Rectal smooth muscle tissue (tissue), 1 donor: ENCODE results near the gene TSPOAP1.
"Not testable (repeated sequence)": the region's sequence is repeated elsewhere in the genome, so short reads cannot be mapped to it uniquely, and the experiment has no call there.

Experiments
- H3K27ac ChIP-seq: one replicate; pipeline ENCODE4 v1.7.0; 2013; ENCODE audit warnings: low read depth, low read length, inconsistent platforms
- H3K27me3 ChIP-seq: one replicate; pipeline ENCODE4 v1.7.0; 2013; ENCODE audit warnings: low read length; ENCODE audit not compliant: control insufficient read depth, insufficient read depth
- H3K36me3 ChIP-seq: one replicate; pipeline ENCODE4 v1.7.0; 2013; ENCODE audit warnings: low read length; ENCODE audit not compliant: control insufficient read depth, insufficient read depth
- H3K4me1 ChIP-seq: one replicate; pipeline ENCODE4 v1.7.0; 2013; ENCODE audit warnings: low read length; ENCODE audit not compliant: control insufficient read depth, insufficient read depth
- H3K4me3 ChIP-seq: one replicate; pipeline ENCODE4 v1.7.0; 2013; ENCODE audit warnings: low read length
- H3K9ac ChIP-seq: one replicate; pipeline ENCODE4 v1.7.0; 2013; ENCODE audit warnings: low read length

TSPOAP1 gene

DNA sequence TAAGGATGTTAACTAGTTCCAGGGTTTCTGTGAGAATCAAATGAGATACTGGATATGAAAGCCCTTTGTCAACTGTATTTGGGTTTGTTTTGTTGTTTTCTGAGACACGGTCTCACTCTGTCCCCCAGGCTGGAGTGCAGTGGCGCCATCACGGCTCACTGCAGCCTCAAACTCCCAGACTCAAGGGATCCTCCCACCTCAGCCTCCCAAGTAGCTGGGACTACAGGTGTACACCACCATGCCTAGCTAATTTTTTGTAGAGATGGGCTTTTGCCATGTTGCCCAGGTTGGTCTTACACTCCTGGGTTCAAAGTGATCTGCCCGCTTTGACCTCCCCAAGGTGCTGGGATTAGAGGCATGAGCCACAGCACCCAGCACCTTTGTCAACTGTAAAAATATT, 14.5 kb upstream of the TSPOAP1 start:
- no peaks in the 10 kb centered on the region for H3K27me3 ChIP-seq
- peaks cover 23% of the 10 kb centered on the region for H3K36me3 ChIP-seq
- no peak overlapping the region for H3K9ac ChIP-seq
- H3K4me3 ChIP-seq = no peak overlapping the region
- no peak overlapping the region for H3K27ac ChIP-seq
- peaks cover 5% of the 10 kb centered on the region for H3K4me1 ChIP-seq

DNA sequence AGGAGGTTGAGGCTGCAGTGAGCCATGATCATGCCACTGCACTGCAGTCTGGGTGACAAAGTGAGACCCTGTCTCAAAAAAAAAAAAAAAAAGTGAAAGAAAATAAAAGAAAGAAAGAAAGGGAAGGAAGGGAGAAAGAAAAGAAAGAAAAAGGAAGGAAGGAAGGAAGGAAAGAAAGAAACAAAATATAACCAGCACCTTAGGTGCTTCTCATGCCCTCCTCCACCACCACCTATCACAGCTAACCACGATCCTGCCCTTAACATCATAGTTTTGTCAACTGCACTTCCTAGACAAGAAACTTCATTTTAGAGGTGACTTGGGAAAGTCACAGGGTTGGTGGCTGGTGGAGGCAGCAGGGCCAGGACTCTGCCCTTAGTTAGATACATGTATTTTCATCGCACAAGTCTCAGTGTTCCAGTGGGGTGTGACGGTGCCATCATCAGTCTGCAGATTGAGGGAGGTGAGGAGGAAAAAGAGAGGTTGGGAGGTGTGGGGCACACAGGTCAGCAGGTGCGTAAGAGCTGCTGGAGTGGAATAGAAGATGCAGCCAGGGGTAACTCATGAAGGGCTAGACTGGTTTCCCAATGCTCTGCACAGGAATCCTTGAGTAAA, 13.4 kb upstream of the TSPOAP1 start:
- Histone ChIP-seq H3K27me3 (no peaks in the 10 kb centered on the region), H3K4me3 (no peak overlapping the region), H3K36me3 (peaks cover 11% of the 10 kb centered on the region), H3K9ac (no peak overlapping the region), H3K4me1 (peaks cover 12% of the 10 kb centered on the region), H3K27ac (no peak overlapping the region)

DNA sequence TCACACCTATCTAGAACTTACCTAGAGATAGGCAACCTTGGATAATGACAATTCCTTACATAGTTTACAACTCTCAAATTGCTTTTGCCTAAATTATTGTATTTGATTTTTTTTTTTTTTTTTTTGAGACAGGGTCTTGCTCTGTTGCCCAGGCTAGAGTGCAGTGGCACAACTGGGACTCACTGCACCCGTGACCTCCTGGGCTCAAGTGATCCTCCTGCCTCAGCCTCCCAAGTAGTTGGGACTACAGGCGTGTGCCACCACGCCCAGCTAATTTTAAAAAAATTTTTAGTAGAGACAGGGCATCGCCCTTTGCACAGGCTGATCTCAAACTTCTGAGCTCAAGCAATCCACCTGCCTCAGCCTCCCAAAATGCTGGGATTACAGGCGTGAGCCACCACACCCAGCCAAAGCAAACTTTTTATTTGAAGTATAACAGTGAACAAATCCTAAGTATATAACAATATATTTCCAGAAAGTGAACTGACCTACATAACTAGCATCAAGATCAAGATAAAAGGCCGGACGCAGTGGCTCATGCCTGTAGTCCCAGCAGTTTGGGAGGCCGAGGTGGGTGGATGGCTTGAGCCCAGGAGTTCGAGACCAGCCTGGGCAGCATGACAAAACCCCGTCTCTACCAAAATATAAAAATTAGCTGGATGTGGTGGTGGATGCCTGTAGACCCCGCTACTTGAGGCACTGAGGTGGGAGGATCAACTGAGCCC, 12.7 kb upstream of the TSPOAP1 start:
- H3K36me3 ChIP-seq, H3K27ac ChIP-seq, H3K27me3 ChIP-seq, H3K4me3 ChIP-seq, H3K9ac ChIP-seq: not testable (repeated sequence)
- H3K4me1 ChIP-seq = peaks cover 15% of the 10 kb centered on the region

DNA sequence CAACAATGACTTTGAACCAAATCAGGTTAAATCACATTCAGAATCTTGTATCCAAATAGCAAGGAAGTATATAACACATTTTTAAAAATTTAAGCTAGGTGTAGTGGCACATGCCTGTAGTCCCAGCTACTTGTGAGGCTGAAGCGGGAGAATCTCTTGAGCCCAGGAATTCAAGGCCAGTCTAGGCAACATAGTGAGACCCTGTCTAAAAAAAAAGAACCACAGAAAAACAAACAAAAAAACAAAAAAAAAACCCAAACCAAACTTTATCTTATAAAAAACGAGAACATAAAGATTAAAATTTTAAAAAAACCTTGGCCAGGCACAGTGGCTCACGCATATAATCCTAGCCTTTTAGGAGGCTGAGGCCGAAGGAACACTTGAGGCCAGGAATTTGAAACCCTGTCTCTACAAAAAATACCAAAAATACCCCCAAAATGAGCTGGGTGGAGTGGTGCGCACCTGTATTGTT, 11.8 kb upstream of the TSPOAP1 start:
- no peaks in the 10 kb centered on the region for H3K27me3 ChIP-seq
- peaks cover 3% of the 10 kb centered on the region for H3K36me3 ChIP-seq
- H3K9ac ChIP-seq = no peak overlapping the region
- no peak overlapping the region for H3K4me3 ChIP-seq
- H3K27ac ChIP-seq = no peak overlapping the region
- peaks cover 15% of the 10 kb centered on the region for H3K4me1 ChIP-seq

DNA sequence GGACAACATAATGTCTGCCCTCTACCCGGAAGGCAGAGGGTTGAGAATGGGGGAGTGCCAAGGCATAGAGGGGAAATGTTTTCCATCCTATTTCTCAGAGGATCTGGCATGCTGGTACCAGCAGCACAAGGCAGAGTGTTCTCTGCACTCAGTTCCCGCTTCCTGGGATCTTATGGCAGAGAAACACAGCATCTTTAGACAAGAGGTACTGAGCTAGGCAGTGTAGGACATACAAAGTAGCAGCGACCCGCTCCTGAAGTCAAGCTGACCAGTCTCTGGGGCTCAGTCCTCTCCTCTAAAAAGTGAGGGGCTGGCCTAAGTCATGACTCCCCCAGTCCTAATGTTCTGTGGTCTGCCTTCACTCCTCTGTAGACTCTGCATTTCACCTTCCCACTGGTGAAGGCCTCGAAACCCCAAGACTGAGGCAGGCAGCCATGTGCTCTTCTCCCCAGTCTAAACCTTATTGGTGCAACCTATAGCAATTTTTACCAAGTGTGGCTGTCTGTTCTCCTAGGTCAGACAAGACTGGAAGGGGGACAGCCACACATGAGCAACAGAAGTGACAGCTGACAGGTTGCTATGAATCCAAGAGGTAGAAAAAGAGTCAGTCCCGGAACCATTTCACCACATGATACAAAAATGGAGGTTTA, 11.3 kb upstream of the TSPOAP1 start:
- Histone ChIP-seq H3K36me3 (no peaks in the 10 kb centered on the region), H3K27me3 (no peaks in the 10 kb centered on the region), H3K9ac (no peak overlapping the region), H3K27ac (no peak overlapping the region), H3K4me1 (peaks cover 15% of the 10 kb centered on the region), H3K4me3 (peak overlapping the region; percentile 49)

DNA sequence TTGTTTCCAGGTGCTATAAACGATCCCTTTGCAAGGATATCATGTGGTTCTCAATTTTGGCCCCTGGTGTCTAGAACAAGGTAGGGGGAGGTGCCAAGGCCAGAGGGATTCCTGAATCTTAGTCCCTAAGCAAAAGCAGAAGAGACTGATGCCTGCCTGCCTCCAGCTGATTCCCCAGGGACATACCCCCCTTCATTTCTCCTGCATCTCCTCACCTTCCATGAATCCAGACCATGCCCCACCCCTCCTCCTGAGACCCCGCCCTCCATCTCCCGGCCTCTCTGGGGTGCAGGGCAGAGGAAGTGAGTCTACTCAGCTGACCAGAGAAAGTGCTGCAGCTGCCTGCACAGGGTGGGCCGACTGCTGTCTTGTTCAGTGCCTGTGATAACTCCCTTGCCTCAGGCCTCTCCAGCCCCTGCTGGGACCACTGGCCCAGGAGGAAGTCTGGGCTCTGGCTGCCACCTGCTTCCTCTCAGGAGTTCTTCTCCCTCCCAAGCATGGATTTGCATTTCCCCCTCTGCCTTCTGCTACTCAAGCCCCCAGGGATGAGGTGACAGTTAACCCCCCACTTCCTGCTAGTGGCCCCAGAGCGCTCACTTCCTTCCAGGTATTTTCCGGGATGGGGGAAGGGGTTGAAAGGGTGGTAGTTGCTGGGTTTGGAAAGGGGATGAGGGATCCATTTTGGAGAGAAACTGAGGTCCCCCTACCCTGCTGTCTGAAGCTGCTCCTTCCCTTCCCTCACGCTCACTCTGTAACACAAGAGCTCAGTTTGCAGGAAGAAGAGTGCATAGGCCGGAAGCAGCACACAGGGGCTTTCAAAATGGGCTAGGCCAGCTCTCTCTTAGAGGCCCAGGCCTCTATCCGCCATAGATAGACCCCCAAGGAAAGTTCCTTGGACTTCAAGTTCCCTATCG, 10.5 kb upstream of the TSPOAP1 start:
- H3K9ac ChIP-seq = no peak overlapping the region
- peaks cover 15% of the 10 kb centered on the region for H3K4me1 ChIP-seq
- no peaks in the 10 kb centered on the region for H3K27me3 ChIP-seq
- H3K36me3 ChIP-seq = no peaks in the 10 kb centered on the region
- H3K4me3 ChIP-seq = peak overlapping the region; percentile 49
- peak overlapping the region; percentile 85 for H3K27ac ChIP-seq

DNA sequence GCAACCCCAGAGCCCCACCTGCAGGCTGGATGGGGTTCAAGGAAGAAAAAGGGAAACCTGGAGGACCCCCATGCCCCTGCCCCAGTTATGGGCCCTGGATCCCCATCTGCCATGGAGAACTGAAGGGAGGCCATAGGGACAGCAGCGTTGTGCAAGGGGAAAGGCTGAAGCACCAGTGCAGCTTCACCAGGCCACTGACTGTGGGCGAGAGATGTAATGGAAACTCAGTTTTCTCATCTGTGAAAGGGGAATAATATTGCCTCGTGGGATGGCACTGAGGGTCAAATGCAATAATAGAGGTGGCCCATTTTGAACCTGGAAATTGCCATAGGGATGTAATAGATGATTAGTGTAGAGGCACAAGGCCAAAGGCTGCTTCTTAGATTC, 9.9 kb upstream of the TSPOAP1 start:
- no peaks in the 10 kb centered on the region for H3K27me3 ChIP-seq
- no peaks in the 10 kb centered on the region for H3K36me3 ChIP-seq
- no peak overlapping the region for H3K9ac ChIP-seq
- H3K4me1 ChIP-seq = peaks cover 15% of the 10 kb centered on the region
- H3K27ac ChIP-seq = peak overlapping the region; percentile 85
- H3K4me3 ChIP-seq = peak overlapping the region; percentile 49

DNA sequence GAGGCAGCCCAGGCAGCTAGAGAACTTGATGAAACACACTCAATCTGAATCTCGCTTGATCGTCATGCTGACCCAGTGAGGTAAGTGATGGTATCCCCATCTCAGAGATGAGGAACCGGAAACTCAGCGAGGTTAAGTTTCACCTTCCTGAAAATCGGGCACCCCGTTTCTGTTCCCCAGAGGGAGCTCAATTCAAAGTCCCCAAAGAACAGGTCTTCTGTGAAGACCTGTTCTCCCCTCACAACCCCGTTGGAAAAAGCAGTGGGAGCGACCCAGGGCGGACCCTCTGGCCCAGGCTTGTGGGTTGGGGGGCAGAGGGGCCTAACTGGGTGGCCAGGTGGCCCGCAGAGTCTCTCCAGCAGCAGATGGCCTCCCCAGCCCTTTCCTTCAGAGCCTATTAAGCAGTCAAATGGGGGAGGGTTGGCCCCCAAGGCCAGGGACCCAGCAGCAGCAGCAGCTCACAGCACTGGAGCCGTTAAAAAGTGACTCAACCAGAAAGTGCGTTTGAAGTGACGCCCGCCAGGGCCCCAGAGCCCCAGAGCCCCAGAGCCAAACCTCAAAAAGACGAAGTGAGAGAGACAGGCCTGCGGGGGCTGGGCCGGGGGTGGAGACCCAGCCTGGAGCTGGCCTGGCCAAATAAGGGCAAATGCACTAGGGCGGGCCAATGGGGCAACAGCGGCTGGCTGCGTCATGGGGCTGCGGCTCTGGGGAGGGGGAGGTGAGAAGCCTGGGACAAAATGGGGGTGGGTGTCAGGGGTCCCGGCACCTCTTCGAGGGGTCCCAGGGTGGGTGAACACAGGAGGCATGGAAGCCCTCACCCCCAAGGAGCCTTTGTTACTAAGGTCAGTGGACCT, 9.2 kb upstream of the TSPOAP1 start:
- Histone ChIP-seq H3K27ac (peak overlapping the region; percentile 85), H3K27me3 (no peaks in the 10 kb centered on the region), H3K4me3 (peak overlapping the region; percentile 49), H3K4me1 (peaks cover 15% of the 10 kb centered on the region), H3K36me3 (no peaks in the 10 kb centered on the region), H3K9ac (peak overlapping the region; percentile 36)

DNA sequence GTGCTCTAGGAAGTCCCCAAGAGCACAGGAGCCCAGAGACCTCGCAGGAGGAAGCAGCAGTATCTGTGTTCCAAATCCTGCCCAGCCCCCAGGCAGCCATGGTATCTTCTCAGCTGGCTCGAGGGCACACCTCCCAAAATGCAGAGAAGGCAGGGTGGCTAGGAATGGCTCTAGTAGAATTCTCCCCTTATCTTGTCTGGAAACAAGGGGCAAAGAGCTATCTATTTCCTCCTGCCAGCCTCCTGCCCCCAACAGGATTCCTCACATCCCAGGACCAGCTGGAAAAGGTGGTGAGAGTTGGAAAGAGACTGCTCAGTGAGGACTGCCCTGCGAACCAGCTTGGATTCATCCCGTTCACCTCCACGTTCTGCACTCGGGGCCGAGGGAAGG, 8.6 kb upstream of the TSPOAP1 start:
- Histone ChIP-seq H3K9ac (peak overlapping the region; percentile 36), H3K27me3 (no peaks in the 10 kb centered on the region), H3K4me1 (peaks cover 15% of the 10 kb centered on the region), H3K27ac (peak overlapping the region; percentile 85), H3K36me3 (no peaks in the 10 kb centered on the region), H3K4me3 (peak overlapping the region; percentile 43)

DNA sequence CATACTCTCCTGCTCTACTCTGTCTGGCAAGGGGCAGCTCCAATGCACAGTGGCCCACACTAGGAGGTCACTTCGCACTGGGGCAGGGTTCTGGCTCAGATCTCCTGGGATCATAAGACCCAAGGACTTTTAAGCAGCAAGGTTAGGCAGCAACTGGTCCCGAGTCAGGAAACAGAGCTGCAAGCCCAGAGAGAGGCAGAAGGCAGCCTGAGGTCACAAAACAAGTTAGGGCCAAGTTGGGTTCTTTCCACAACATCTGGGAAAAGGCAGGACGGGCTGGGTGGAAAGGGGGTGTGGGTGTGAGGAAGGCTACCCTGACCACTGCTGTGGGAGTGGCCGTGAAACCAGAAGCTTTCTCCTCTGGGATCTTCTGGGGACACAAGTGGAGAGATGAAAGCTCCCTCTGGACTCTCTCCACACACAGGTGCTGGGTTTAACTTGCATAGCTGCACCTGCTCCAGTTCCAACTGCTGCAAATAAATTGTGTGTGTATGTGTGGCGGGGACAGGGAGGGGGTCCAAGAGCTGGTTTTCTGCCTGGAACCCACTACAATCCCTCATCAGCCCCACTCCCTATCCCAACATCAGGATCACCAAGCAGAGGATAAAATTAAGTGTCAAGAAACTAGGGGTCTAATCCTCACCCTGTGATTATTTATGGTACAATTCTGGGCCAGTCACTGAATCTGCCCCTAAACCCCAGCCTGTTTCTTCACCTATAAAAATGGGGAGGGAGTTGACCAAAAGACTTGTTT, 8.0 kb upstream of the TSPOAP1 start:
- peak overlapping the region; percentile 3 for H3K9ac ChIP-seq
- H3K4me3 ChIP-seq = peak overlapping the region; percentile 43
- H3K36me3 ChIP-seq = no peaks in the 10 kb centered on the region
- H3K27ac ChIP-seq = peak overlapping the region; percentile 85
- peaks cover 15% of the 10 kb centered on the region for H3K4me1 ChIP-seq
- H3K27me3 ChIP-seq = no peaks in the 10 kb centered on the region
